ENCODE results near the gene SWI5. TPM values are rescaled to one million over a fixed set of nuclear protein-coding genes. Genes with fewer than 3 reads are reported as not detected.

Gene SWI5
- total RNA-seq, 4 donors from 2014 or later: 7.8 to 20.8 (median 20.8) TPM; not detected in 1

DNA sequence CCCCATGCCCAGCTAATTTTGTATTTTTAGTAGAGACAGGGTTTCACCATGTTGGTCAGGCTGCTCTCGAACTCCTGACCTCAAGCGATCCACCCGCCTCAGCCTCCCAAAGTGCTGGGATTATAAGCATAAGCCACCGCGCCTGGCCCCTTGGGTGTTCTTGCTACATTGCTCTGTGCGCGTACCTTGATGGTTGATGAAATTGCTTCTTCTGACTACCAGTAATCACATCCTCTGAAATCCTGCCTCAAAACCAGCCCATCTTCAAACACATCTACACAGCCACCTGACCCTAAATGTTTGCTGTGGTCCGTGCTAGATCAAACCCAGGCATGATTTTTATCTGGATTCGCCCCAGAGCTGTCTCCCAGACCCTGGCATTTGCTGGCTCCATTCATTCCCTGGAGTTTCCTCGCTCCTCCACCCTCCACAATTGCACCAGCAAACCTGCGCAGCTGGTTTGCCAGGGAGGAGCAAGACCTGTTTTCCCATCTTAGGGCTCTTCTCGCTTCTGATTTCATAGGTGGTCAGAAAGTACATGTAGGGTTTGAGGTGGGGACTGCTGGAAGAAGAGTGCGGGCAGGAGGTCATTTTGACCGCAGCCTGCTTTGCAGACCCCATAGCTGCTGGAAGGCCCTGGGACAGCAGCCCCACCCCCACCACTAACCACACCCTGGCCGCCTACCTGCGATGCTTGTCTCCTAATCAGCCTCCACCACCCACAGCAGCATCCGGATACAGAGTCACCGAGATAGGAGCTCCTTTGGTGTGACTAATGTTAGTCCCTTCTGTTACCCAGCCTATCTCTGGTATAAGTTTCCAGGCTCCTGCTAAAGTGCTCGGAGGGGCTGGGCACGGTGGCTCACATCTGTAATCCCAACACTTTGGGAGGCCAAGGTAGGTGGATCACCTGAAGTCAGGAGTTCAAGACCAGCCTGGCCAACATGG lies 22.7 kb downstream of the SWI5 start:
- H3K9me3 ChIP-seq: no peaks in the 10 kb centered on the region
- no peaks in the 10 kb centered on the region for H3K36me3 ChIP-seq
- in situ Hi-C loops (cut with MboI; ENCODE audit: low pct_ligation_motif_present in 1 of 4, low pct_unique_long_range_greater_than_20kb in 1 of 4, low sequenced_read_pairs in 3 of 4) (no loop called here), intact Hi-C loops (cut with DNase I; ENCODE audit: low total_unique reads) (no loop called here)
- peak; percentile 57 for DNase-seq
- peaks cover 10 to 30% (median 21%) of the 10 kb centered on the region in 4 donors for H3K4me1 ChIP-seq
- peak overlapping the region in 3 of 4 donors; percentile 6 to 44 (median 41) for H3K27ac ChIP-seq
- no peak overlapping the region for H3K4me3 ChIP-seq
- TF ChIP-seq EP300 (IDR thresholded peaks at IDR 0.05; ENCODE audit: low read depth): no peak
- TF ChIP-seq POLR2AphosphoS5 (IDR thresholded peaks at IDR 0.05): no peak
- no peak for TF ChIP-seq POLR2A (IDR thresholded peaks at IDR 0.05)
- TF ChIP-seq, protein P1, sequence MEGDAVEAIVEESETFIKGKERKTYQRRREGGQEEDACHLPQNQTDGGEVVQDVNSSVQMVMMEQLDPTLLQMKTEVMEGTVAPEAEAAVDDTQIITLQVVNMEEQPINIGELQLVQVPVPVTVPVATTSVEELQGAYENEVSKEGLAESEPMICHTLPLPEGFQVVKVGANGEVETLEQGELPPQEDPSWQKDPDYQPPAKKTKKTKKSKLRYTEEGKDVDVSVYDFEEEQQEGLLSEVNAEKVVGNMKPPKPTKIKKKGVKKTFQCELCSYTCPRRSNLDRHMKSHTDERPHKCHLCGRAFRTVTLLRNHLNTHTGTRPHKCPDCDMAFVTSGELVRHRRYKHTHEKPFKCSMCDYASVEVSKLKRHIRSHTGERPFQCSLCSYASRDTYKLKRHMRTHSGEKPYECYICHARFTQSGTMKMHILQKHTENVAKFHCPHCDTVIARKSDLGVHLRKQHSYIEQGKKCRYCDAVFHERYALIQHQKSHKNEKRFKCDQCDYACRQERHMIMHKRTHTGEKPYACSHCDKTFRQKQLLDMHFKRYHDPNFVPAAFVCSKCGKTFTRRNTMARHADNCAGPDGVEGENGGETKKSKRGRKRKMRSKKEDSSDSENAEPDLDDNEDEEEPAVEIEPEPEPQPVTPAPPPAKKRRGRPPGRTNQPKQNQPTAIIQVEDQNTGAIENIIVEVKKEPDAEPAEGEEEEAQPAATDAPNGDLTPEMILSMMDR (IDR thresholded peaks at IDR 0.05): no peak
- WGBS, 2 donors (ENCODE audit: low coverage in 1 of 2): 64% methylated on average over 20 of the region's 20 CpGs; no CpG with 5 or more reads in 1 of the 2 donors
- H3K27me3 ChIP-seq: no peaks in the 10 kb centered on the region

- H3K27me3 ChIP-seq: no peaks in the 10 kb centered on the region
- no peak for DNase-seq
- WGBS, 2 donors (ENCODE audit: low coverage in 1 of 2): 79 to 80% methylated on average over 7 to 9 of the region's 9 CpGs
- H3K27ac ChIP-seq: no peak overlapping the region
- in situ Hi-C loops (cut with MboI; ENCODE audit: low pct_ligation_motif_present in 1 of 4, low pct_unique_long_range_greater_than_20kb in 1 of 4, low sequenced_read_pairs in 3 of 4) (no loop called here), intact Hi-C loops (cut with DNase I; ENCODE audit: low total_unique reads) (no loop called here)
- peaks cover 0 to under 1% (median 0%) of the 10 kb centered on the region in 4 donors for H3K4me1 ChIP-seq
- H3K4me3 ChIP-seq: no peak overlapping the region
- peaks cover 0 to 3% (median 0%) of the 10 kb centered on the region in 4 donors for H3K36me3 ChIP-seq
- H3K9me3 ChIP-seq: no peaks in the 10 kb centered on the region
- TF ChIP-seq EP300 (IDR thresholded peaks at IDR 0.05; ENCODE audit: low read depth): no peak
- TF ChIP-seq, protein P1 (IDR thresholded peaks at IDR 0.05): no peak
- no peak for TF ChIP-seq POLR2A (IDR thresholded peaks at IDR 0.05)
- TF ChIP-seq POLR2AphosphoS5 (IDR thresholded peaks at IDR 0.05): no peak
These were observed 28.3 kb downstream of the SWI5 start for GRCh38 chr9:128304136-128304970.

DNA sequence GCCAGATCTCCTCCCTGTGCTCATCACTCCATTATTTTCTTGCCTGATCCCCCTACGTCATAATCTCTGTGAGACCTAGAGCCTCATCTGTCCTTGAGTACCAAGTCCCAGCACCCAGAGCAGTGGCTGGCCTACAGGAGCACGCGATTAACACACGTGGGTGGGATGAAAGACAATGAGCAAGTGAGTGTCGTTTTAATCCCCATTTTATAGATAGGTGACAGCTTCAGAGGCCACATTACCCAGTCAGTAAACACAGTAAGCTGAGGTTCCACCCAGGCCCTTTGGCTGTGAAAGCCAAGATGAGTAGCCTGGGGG lies 28.9 kb downstream of the SWI5 start:
- H3K9me3 ChIP-seq: no peaks in the 10 kb centered on the region
- TF ChIP-seq, protein P1 (IDR thresholded peaks at IDR 0.05): no peak
- TF ChIP-seq POLR2A (IDR thresholded peaks at IDR 0.05) (no peak), POLR2AphosphoS5 (IDR thresholded peaks at IDR 0.05) (no peak), EP300 (IDR thresholded peaks at IDR 0.05; ENCODE audit: low read depth) (no peak)
- no peak overlapping the region for H3K27ac ChIP-seq
- peak; percentile 18 for DNase-seq
- in situ Hi-C loops (cut with MboI; ENCODE audit: low pct_ligation_motif_present in 1 of 4, low pct_unique_long_range_greater_than_20kb in 1 of 4, low sequenced_read_pairs in 3 of 4) (no loop called here), intact Hi-C loops (cut with DNase I; ENCODE audit: low total_unique reads) (no loop called here)
- no peak overlapping the region for H3K4me3 ChIP-seq
- no peaks in the 10 kb centered on the region for H3K27me3 ChIP-seq
- 63 to 67% methylated on average over 4 to 5 of the region's 5 CpGs for WGBS, 2 donors (ENCODE audit: low coverage in 1 of 2)
- peaks cover 0 to 7% (median 3%) of the 10 kb centered on the region in 4 donors for H3K36me3 ChIP-seq
- no peaks in the 10 kb centered on the region for H3K4me1 ChIP-seq

- no peaks in the 10 kb centered on the region for H3K4me1 ChIP-seq
- no peaks in the 10 kb centered on the region for H3K9me3 ChIP-seq
- H3K4me3 ChIP-seq: no peak overlapping the region
- TF ChIP-seq POLR2A (IDR thresholded peaks at IDR 0.05) (no peak), POLR2AphosphoS5 (IDR thresholded peaks at IDR 0.05) (no peak), EP300 (IDR thresholded peaks at IDR 0.05; ENCODE audit: low read depth) (no peak)
- TF ChIP-seq, protein P1 (IDR thresholded peaks at IDR 0.05): no peak
- in situ Hi-C loops (cut with MboI; ENCODE audit: low pct_ligation_motif_present in 1 of 4, low pct_unique_long_range_greater_than_20kb in 1 of 4, low sequenced_read_pairs in 3 of 4): no loop called here
- H3K27me3 ChIP-seq: no peaks in the 10 kb centered on the region
- intact Hi-C loops (cut with DNase I; ENCODE audit: low total_unique reads): no loop called here
- no peak for DNase-seq
- 95% methylated on average over 16 of the region's 16 CpGs; no CpG with 5 or more reads in 1 of the 2 donors for WGBS, 2 donors (ENCODE audit: low coverage in 1 of 2)
- no peak overlapping the region for H3K27ac ChIP-seq
- H3K36me3 ChIP-seq: peaks cover 0 to 24% (median 8%) of the 10 kb centered on the region in 4 donors
These were observed 33.5 kb downstream of the SWI5 start for GRCh38 chr9:128309551-128309950.

Measured in transverse colon (tissue), 4 donors.